GM04503 (cell line): ENCODE data around the gene SSH3.

Experiments
- DNase-seq: peaks from one replicate; pipeline ENCODE4 v3.0.0-alpha.2; 2012; ENCODE audit warnings: low read depth

SSH3 gene

GRCh38 chr11:67268081-67268961 is 35.0 kb upstream of the SSH3 start:
- no peak for DNase-seq

- DNase-seq, result no peak
Measured at GRCh38 chr11:67268962-67269268, 34.4 kb upstream of the SSH3 start.

- no peak for DNase-seq
Measured at GRCh38 chr11:67269401-67270255, 33.7 kb upstream of the SSH3 start.

- no peak for DNase-seq
Measured at GRCh38 chr11:67270256-67271204, 32.8 kb upstream of the SSH3 start.

GRCh38 chr11:67271205-67271540 is 32.2 kb upstream of the SSH3 start:
- DNase-seq, result no peak

- DNase-seq, result no peak
Measured at GRCh38 chr11:67271541-67272284, 31.6 kb upstream of the SSH3 start.

- DNase-seq, result no peak
Measured at GRCh38 chr11:67272327-67273259, 30.7 kb upstream of the SSH3 start.

- no peak for DNase-seq
Measured at GRCh38 chr11:67273260-67273990, 29.9 kb upstream of the SSH3 start.

GRCh38 chr11:67274768-67275605 is 28.3 kb upstream of the SSH3 start:
- DNase-seq, result no peak

GRCh38 chr11:67275606-67276409 is 27.5 kb upstream of the SSH3 start:
- DNase-seq, result no peak

GRCh38 chr11:67276781-67277230 is 26.5 kb upstream of the SSH3 start:
- no peak for DNase-seq

GRCh38 chr11:67277231-67277961 is 25.9 kb upstream of the SSH3 start:
- no peak for DNase-seq

GRCh38 chr11:67278135-67278938 is 25.0 kb upstream of the SSH3 start:
- DNase-seq, result no peak

GRCh38 chr11:67278939-67279588 is 24.3 kb upstream of the SSH3 start:
- DNase-seq, result no peak

GRCh38 chr11:67279589-67280340 is 23.6 kb upstream of the SSH3 start:
- DNase-seq, result no peak
